ENCODE measurements around the gene GYS1. TPM values are rescaled to one million over a fixed set of nuclear protein-coding genes. Genes with fewer than 3 reads are reported as not detected.

Gene GYS1
- total RNA-seq, 1 experiment from 2014 or later = 38.6 TPM

DNA sequence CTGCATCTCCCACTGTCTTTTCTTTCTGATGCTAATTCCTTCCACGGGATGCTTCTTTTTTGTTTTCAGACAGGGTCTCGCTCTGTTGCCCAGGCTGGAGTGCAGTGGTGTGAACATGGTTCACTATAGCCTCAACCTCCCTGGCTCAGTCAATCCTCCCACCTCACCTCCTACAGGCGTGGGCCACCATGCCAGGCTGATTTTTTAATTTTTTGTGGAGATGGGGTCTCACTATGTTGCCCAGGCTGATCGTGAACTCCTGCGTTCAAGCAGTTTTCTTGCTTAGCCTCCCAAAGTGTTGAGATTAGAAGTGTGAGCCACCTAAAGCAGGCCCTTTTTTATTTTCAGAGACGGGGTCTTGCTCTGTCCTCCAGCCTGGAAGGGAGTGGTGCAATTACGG, 4.8 kb downstream of the GYS1 start:
- intact Hi-C loops (cut with micrococcal nuclease) = no loop called here
- DNase-seq (no peak), ATAC-seq (no peak)
- no TSS peak for BruUV-seq (replicated peaks)
- POLR2A ChIA-PET (ENCODE audit: unreplicated experiment) = no interaction called here
- CTCF ChIA-PET = no interaction called here
- no peaks in the 10 kb centered on the region for H3K9me2 ChIP-seq (replicated peaks; ENCODE audit: low read length)
- H3K4me1 ChIP-seq (ENCODE audit: insufficient read depth, low read length) = no peaks in the 10 kb centered on the region
- no peaks in the 10 kb centered on the region for H4K20me1 ChIP-seq (ENCODE audit: low read length)
- TF ChIP-seq EZH2 (IDR thresholded peaks at IDR 0.05; ENCODE audit: low read length, unreplicated experiment) (no peak), EZH2phosphoT487 (IDR thresholded peaks at IDR 0.05; ENCODE audit: borderline replicate concordance, low read length) (no peak)
- TF ChIP-seq, protein P1, sequence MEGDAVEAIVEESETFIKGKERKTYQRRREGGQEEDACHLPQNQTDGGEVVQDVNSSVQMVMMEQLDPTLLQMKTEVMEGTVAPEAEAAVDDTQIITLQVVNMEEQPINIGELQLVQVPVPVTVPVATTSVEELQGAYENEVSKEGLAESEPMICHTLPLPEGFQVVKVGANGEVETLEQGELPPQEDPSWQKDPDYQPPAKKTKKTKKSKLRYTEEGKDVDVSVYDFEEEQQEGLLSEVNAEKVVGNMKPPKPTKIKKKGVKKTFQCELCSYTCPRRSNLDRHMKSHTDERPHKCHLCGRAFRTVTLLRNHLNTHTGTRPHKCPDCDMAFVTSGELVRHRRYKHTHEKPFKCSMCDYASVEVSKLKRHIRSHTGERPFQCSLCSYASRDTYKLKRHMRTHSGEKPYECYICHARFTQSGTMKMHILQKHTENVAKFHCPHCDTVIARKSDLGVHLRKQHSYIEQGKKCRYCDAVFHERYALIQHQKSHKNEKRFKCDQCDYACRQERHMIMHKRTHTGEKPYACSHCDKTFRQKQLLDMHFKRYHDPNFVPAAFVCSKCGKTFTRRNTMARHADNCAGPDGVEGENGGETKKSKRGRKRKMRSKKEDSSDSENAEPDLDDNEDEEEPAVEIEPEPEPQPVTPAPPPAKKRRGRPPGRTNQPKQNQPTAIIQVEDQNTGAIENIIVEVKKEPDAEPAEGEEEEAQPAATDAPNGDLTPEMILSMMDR (conservative IDR thresholded peaks at IDR 0.05; ENCODE audit: low read depth, low read length) = no peak
- peaks cover 31% of the 10 kb centered on the region for H3K79me2 ChIP-seq (ENCODE audit: low read length)
- H3K27ac ChIP-seq (ENCODE audit: low read length) = no peak overlapping the region
- H2AFZ ChIP-seq (ENCODE audit: low read length) = no peak overlapping the region
- no peak overlapping the region for H3K4me2 ChIP-seq (ENCODE audit: low read length)
- no peaks in the 10 kb centered on the region for H3F3A ChIP-seq (ENCODE audit: low read length, unreplicated experiment)
- H3K27me3 ChIP-seq (ENCODE audit: low read length) = no peaks in the 10 kb centered on the region
- no peaks in the 10 kb centered on the region for H3K9me3 ChIP-seq (ENCODE audit: low read length)
- no peak overlapping the region for H3K9ac ChIP-seq (ENCODE audit: low read length)
- peaks cover 1% of the 10 kb centered on the region; the same call in 1 of the 2 replicates for H3K36me3 ChIP-seq (ENCODE audit: low read depth, low read length)
- no peak overlapping the region for H3K4me3 ChIP-seq (ENCODE audit: low read length)

DNA sequence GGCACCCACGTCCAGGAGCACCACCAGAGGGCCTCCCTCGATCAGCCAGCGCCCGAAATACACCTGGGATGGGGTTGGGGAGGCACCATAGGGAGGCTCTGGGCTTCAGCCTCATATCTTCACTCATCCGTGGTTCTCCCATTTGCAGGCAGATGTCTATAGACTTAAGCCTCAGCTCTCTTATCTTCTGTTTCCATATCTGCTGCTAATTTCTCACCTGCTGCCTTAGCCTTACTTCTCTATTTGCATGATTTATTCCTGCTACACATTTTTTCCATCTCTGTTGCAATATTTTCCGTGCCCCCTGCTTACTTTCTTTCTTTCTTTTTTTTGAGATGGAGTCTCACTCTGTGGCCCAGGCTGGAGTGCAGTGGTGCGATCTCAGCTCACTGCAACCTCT, 5.8 kb downstream of the GYS1 start:
- Histone ChIP-seq H3K9me2 (replicated peaks; ENCODE audit: low read length) (no peaks in the 10 kb centered on the region), H3K4me3 (ENCODE audit: low read length) (no peak overlapping the region), H3K9me3 (ENCODE audit: low read length) (no peaks in the 10 kb centered on the region), H3K79me2 (ENCODE audit: low read length) (peaks cover 24% of the 10 kb centered on the region), H2AFZ (ENCODE audit: low read length) (no peak overlapping the region), H4K20me1 (ENCODE audit: low read length) (no peaks in the 10 kb centered on the region), H3K27ac (ENCODE audit: low read length) (no peak overlapping the region), H3K4me1 (ENCODE audit: insufficient read depth, low read length) (no peaks in the 10 kb centered on the region), H3K27me3 (ENCODE audit: low read length) (no peaks in the 10 kb centered on the region), H3F3A (ENCODE audit: low read length, unreplicated experiment) (no peaks in the 10 kb centered on the region), H3K9ac (ENCODE audit: low read length) (no peak overlapping the region), H3K4me2 (ENCODE audit: low read length) (no peak overlapping the region), H3K36me3 (ENCODE audit: low read depth, low read length) (peaks cover 4% of the 10 kb centered on the region; the same call in 1 of the 2 replicates)
- ChIA-PET POLR2A (ENCODE audit: unreplicated experiment) (no interaction called here), CTCF (no interaction called here)
- DNase-seq (no peak), ATAC-seq (no peak)
- no TSS peak for BruUV-seq (replicated peaks)
- TF ChIP-seq EZH2phosphoT487 (IDR thresholded peaks at IDR 0.05; ENCODE audit: borderline replicate concordance, low read length) = no peak
- TF ChIP-seq, protein P1 (conservative IDR thresholded peaks at IDR 0.05; ENCODE audit: low read depth, low read length) = 0 out of 2 replicates have a peak, but pooled peaks have one; percentile 11
- intact Hi-C loops (cut with micrococcal nuclease) = no loop called here

DNA sequence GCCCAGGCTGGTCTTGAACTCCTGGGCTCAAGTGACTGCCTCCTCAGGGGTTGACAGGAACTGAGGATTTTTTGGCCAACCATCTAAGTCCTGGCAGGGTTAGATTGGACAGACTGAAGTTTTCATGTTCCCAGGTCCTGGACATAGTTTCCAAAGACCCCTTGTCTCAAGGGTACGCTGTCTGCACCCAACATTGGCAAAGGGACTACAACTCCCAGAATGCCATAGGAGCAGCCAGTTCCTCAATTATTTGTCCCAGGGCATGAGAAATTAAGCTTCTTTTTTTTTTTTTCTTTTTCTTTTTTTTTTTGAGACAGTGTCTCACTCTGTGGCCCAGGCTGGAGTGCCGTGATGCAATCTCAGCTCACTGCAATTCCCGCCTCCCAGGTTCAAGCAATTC, 6.9 kb downstream of the GYS1 start:
- ATAC-seq (no peak), DNase-seq (no peak)
- Histone ChIP-seq H3K79me2 (ENCODE audit: low read length) (peaks cover 13% of the 10 kb centered on the region; the same call in 1 of the 2 replicates), H3K27ac (ENCODE audit: low read length) (no peak overlapping the region), H3K4me2 (ENCODE audit: low read length) (no peak overlapping the region), H3K9me3 (ENCODE audit: low read length) (no peaks in the 10 kb centered on the region), H2AFZ (ENCODE audit: low read length) (no peak overlapping the region), H3K4me1 (ENCODE audit: insufficient read depth, low read length) (no peaks in the 10 kb centered on the region), H3K9me2 (replicated peaks; ENCODE audit: low read length) (no peaks in the 10 kb centered on the region), H3K4me3 (ENCODE audit: low read length) (no peak overlapping the region), H4K20me1 (ENCODE audit: low read length) (no peaks in the 10 kb centered on the region), H3F3A (ENCODE audit: low read length, unreplicated experiment) (no peaks in the 10 kb centered on the region), H3K9ac (ENCODE audit: low read length) (no peak overlapping the region), H3K36me3 (ENCODE audit: low read depth, low read length) (peaks cover 4% of the 10 kb centered on the region; the same call in 1 of the 2 replicates), H3K27me3 (ENCODE audit: low read length) (no peaks in the 10 kb centered on the region)
- ChIA-PET POLR2A (ENCODE audit: unreplicated experiment) (no interaction called here), CTCF (no interaction called here)
- intact Hi-C loops (cut with micrococcal nuclease) = no loop called here
- no peak for TF ChIP-seq EZH2phosphoT487 (IDR thresholded peaks at IDR 0.05; ENCODE audit: borderline replicate concordance, low read length)
- no peak for TF ChIP-seq EZH2 (IDR thresholded peaks at IDR 0.05; ENCODE audit: low read length, unreplicated experiment)
- TF ChIP-seq, protein P1 (conservative IDR thresholded peaks at IDR 0.05; ENCODE audit: low read depth, low read length) = no peak
- BruUV-seq (replicated peaks) = no TSS peak

Data from PC-3 (cell line).